Skeletal muscle cell (primary cell): ENCODE results near the gene UNC93B1.
"Not testable (repeated sequence)": the region's sequence is repeated elsewhere in the genome, so short reads cannot be mapped to it uniquely, and the experiment has no call there.

ENCODE experiments used
- DNase-seq: peaks from one replicate; pipeline ENCODE4 v3.0.0-alpha.2; 2010; ENCODE audit warnings: low read depth
- H3K4me3 ChIP-seq: 2 replicates; pipeline ENCODE4 v1.5.1; 2011; ENCODE audit warnings: low read depth, mild to moderate bottlenecking, control low read depth, low read length, moderate library complexity

Gene UNC93B1

DNA sequence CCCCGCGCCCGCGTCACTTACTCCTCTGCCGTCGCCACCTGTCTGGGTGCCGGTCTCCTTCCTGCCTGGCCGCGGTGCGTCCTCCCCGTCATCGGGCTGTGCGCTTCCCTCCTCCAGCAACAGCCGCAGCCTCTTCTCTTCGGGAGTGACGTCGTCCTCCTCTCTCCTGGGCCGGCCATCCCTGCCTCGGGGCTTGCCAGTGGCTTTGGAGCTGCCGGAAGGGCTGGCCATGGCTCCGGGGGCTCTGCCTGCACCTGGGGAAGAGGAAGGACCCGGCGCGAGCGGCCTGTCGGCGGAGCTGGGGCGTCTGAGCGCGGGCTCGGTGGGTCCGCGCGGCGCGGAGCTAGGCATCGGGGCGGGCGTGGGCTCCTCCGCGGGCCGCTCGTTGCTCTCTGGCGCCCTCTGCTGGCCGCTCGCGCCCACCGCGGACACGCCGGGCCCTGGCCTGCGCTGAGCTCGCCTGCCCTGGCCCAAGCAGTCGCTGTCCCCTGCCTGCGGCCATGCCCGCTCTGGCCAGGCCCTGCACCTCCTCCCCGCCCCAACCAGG is 48.4 kb downstream of the UNC93B1 start:
- not testable (repeated sequence) for DNase-seq
- peak overlapping the region; percentile 43 for H3K4me3 ChIP-seq

DNA sequence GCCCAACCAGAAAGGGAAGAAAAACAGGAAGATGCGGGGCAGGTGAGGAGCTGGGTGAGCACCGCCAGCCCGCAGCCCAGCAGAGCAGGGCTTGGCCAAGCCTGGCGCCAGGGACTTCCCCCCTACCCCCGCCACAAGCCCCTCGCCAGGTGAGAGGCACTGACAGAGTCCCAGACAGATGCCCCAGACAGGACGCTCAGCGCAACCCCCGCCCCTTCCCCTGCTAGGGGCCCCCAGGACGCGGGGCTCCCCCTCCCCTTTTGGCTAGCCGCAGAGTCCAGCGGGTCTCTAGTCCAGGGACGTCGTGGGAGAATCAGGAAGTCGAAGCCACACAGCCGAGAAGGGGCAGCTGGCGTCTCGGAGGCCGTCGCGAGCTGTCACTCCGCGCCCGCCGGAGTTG is 48.9 kb downstream of the UNC93B1 start:
- peak overlapping the region; percentile 43 for H3K4me3 ChIP-seq
- not testable (repeated sequence) for DNase-seq

DNA sequence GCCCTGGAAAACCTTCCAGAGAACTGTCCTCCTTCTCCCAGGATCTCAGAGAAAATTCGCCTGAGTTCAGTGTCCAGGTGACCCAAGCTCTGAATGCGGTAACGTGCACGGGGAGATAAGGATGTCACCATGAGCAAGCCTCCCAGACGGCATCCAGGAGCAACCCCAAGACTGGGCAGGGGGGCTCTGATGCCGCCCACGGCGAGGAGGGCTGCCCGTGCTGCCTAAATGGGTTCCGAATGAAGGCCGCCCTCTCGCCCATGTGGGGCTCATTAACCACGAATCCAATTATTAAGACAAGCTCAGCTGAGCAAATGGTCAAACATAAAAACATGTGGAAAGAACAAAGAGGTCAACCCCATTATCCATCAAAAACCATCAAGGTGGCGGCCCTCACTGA is 49.6 kb downstream of the UNC93B1 start:
- not testable (repeated sequence) for DNase-seq, H3K4me3 ChIP-seq

DNA sequence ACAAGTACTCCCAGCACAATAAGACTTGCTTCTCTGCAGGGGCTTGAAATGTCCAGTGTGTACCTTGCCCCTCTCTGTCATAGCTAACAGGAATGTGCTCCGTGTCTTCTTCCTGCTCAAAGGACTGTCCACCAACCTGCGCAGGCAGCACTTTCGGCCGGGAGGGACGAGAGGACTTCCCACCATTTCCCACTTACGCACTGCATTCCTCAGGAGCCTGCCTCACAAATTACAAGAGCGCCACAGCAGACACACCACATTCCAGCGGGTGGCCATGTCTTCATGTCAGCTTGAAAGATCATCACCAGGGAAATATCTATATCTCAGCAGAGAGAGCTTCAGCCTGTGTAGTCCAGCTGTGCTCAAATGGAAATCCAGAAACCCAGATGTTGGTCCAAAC is 53.2 kb downstream of the UNC93B1 start:
- not testable (repeated sequence) for DNase-seq, H3K4me3 ChIP-seq

DNA sequence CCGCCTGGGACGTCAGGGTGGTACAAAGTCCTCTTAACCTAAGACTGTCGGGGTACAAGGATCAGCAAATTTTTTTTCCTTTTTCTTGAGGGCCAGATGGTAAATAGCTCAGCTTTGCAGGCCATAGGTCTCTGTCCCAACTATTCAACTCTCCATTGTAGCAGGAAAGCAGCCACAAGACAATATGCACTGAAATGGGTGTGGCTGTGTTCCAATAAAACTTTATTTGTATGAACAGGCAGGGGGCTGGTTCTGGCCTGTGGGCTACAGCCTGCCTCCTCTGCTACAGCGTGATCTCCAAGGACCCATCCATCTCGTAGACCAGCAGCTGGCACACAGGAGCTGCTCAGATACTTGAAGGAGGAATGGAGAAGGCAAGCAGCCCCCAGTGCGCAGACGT is 56.1 kb downstream of the UNC93B1 start:
- DNase-seq, H3K4me3 ChIP-seq: not testable (repeated sequence)

DNA sequence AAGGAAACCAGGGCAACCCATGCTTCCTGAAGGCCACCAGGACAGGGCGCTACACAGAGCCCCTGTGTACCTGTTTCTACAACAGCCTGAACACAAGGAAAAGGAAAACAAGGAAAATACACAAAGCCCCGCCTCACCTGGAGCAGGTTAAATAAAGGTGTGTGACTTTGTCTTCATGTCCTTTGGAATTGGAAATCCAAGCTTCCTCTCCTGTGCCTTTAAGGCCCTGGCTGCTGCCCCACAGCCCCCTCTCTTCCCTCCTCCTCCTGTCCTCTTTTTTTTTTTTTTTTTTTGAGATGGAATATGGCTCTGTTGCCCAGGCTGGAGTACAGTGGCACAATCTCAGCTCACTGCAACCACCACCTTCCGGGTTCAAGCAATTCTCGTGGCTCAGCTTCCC is 57.5 kb downstream of the UNC93B1 start:
- not testable (repeated sequence) for DNase-seq, H3K4me3 ChIP-seq

DNA sequence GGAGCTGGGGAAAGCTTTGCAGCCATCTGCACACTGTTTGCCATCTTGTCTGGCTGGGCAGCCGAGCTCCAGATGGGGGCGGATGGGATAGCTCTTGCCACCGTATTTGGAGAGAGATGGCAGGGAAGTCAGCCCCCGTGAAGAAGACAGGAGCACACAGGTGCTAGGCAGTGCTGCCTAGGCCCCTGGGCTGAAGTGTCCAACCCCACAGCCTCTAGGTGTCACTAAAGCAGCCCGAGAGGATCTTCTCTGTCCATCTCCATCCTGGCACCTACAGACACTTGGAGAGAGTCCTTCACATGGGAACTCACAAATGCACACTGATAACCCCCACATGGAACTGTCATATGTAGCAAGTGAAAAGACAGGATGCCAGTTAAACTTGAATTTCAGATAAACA is 60.5 kb downstream of the UNC93B1 start:
- not testable (repeated sequence) for DNase-seq, H3K4me3 ChIP-seq
